HG02870 (cell line): ENCODE measurements around the gene PROCR.
"Not testable (repeated sequence)": the region's sequence is repeated elsewhere in the genome, so short reads cannot be mapped to it uniquely, and the experiment has no call there.

Experiments used
- ATAC-seq: cut with Tn5 transposase; IDR thresholded peaks from one replicate; pipeline ENCODE4 v1.9.1; 2021; ENCODE audit warnings: mild to moderate bottlenecking, moderate library complexity; ENCODE audit not compliant: unreplicated experiment

PROCR gene

DNA sequence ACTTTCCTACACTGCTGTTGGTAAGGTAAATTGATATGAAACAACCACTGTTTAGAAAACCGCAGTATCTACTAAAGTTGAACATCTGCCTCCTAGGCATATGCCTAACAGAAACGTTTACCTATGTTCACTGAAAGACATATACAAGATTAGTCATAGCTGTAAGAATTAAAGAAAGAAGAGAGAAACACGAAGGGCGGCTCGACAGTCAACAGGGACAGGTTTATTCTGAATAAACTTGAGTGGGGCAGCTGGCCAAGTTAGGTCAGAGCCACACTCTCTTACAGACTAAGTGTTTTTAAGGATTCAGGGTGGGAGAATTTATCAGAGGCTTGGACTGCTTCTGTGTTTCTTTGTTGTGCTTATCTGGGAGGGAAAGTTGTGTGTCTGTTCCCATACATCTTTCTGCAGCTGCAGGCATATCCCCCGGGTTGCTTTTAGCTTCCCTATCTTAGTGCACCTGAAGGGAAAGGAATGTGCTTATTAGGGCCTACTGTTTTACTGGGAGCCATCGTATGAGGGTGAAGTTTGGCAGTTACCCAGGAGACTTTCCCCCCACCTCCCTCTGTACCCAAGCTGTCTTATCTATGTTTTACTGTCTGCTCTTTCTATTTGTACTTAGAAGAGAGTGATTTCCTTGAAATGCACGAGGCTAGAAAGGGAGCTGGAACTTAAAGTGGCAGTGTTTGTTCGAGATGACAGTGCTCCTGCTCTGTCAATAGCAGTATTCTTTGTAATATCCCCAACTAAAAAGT lies 20.4 kb downstream of the PROCR start:
- no peak for ATAC-seq

- ATAC-seq = not testable (repeated sequence)
These were observed 21.3 kb downstream of the PROCR start for GRCh38 chr20:35193031-35193791.

DNA sequence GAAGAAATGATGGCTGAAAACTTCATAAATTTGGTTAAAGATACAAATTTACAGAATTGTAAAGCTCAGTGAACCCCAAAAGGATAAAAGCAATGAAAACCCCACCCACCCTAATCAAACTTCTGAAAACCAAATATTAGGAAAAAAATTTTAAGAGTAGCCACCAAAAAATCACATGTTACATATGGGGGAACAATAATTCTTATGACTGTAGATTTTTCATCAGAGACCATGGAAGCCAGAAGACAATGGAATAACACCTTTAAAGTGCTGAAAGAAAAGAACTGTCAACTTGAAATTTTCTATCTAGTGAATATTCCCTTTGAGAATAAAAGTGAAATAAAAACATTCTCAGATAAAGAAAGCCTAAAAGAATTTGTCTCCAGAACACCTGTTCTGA lies 24.4 kb downstream of the PROCR start:
- no peak for ATAC-seq

- ATAC-seq = no peak
These were observed 27.9 kb downstream of the PROCR start for GRCh38 chr20:35199740-35200139.

DNA sequence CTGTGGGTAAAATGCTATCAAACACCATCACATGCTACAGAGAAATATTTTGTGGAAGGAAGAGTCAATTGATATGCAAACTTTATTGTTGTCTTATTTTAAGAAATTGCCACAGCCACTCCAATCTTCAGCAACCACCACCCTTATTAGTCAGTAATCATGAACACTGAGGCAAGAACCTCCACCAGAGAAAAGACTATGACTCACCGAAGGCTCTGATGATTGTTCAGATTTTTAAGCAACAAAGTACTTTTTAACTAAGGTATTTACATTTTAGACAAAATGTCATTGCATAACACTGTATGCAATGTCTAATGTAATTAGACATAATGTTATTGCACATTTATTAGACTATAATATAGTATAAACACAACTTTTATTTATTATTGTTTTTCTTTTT lies 28.4 kb downstream of the PROCR start:
- no peak for ATAC-seq

- not testable (repeated sequence) for ATAC-seq
These were observed 29.6 kb downstream of the PROCR start for GRCh38 chr20:35201467-35201866.

- no peak for ATAC-seq
These were observed 34.9 kb downstream of the PROCR start for GRCh38 chr20:35206802-35207201.

DNA sequence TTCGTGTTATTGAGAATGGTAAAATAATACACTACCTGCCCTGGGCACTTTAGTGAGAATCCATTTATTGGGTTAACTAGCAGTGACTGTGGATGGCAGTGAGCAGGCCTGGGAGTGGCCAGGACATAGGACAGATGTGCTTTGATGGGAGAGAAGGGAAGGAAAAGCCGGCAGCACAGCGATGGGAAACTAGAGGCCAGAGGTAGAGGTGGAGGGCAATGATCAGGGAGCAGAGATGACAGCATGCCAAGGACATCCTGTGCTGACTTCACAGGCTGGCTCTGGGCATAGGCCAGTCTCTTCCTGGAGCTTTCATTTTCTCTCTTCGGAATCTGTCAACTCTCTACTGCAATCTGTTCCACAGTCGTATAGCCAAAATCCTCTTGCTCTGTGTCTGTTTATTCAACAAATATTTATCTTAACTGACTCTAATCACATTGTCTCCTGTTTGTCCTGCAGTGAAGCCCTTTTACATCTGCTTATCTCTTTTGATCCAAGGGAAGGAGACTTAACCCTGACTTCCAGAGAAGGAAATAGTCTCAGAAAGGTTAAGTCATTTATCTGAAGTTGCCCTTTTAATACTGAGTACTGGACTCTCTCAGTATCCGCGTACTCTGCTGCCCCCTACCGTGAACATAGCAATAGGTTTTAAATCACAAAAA lies 36.2 kb downstream of the PROCR start:
- no peak for ATAC-seq

- no peak for ATAC-seq
These were observed 43.4 kb downstream of the PROCR start for GRCh38 chr20:35215066-35215956.

DNA sequence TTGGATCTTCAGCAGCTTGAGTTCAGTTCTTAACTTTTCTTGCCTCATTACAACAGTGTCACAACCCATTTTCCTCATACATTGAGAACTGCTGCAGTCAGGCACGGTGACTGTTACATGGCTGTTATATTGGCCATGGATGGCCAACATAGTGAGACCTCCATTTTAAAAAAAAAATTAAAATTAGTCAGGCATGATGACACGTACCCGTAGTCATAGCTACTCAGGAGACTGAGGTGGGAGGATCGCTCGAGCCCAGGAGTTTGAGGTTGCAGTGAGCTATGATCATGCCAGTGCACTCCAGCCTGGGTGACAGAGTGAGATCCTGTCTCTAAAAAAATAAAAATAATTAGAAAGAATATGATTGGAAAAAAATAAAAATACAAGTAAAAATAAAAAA lies 44.7 kb downstream of the PROCR start:
- no peak for ATAC-seq

DNA sequence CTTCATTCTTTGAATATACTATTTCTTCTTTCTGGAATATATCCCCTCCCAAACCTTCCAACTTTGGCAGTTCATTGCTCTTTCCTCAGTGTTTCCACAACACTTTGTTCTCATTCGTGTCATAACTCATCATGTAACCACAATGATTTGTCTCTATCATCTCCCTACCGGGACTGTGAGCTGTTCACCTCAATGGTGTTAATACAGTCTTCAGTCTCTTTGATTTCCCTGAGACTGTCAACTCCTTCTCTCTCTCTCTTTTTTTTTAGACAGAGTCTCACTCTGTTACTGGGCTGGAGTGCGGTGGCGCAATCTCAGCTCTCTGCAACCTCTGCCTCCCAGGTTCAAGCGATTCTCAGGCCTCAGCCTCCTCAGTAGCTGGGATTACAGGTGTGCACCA lies 52.1 kb downstream of the PROCR start:
- no peak for ATAC-seq

GRCh38 chr20:35224536-35224935 lies 52.7 kb downstream of the PROCR start:
- ATAC-seq = no peak

DNA sequence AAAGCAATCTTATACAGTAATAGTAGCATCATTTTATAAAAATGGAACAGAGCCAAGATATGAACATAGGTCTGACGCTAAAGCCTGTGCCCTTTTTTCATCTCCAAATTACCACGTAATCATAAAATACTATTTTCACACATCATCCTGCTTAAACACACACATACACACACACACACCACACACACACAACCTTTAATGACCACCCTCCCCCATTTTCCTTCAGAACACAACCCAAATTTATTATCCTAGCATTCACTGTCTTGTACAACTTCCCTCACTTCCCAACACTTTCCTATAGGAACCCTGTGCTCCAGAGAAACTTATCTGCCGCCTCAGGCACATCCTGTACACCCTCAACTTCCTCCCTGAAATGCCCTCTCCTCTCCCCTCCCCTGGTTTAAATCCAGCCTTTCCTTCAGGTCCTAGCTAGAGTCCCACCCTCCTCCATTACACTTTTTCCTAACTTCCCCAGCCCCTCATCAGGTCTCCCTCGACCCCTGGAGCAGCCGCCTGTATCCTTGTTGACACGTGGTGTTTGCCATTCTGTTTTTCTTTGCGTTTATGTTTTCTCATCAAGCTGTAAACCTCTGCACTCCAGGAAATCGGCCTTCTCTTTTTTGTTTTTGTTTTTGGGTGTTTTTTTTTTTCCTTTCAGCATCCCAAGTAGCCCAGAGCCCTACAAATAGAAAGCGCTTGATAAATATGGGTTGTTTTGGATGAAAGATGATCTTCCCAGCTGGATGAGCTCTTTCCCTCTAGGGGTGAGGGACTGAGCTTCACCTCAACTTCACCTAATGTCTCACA lies 53.6 kb downstream of the PROCR start:
- ATAC-seq = no peak

GRCh38 chr20:35226126-35226883 lies 54.4 kb downstream of the PROCR start, which contains the start of gene MMP24:
TSS of gene MMP24 (plus strand) at chr20:35226690. CDS start at chr20:35226739, 49 bp downstream.
- ATAC-seq = no peak
